Measurements from ENCODE around the gene BRK1.
A peak's percentile ranks its signal among the peaks of the same experiment; 100 is the strongest.
"Not testable (repeated sequence)": the region's sequence is repeated elsewhere in the genome, so short reads cannot be mapped to it uniquely, and the experiment has no call there.

BRK1 gene

GRCh38 chr3:10157031-10157430 lies 41.6 kb downstream of the BRK1 start:
- in situ Hi-C loops (cut with MboI; ENCODE audit: low sequenced_read_pairs, unreplicated experiment), result no loop called here
- DNase-seq (ENCODE audit: low spot score), result no peak
- no peak for TF ChIP-seq CTCF (IDR thresholded peaks at IDR 0.05; ENCODE audit: borderline replicate concordance, control extremely low read depth, extremely low read depth, insufficient read depth, missing control alignments)

GRCh38 chr3:10158555-10158954 lies 43.1 kb downstream of the BRK1 start:
- DNase-seq (ENCODE audit: low spot score); in situ Hi-C loops (cut with MboI; ENCODE audit: low sequenced_read_pairs, unreplicated experiment): not testable (repeated sequence)

GRCh38 chr3:10160346-10160745 lies 44.9 kb downstream of the BRK1 start:
- no peak for DNase-seq (ENCODE audit: low spot score)
- in situ Hi-C loops (cut with MboI; ENCODE audit: low sequenced_read_pairs, unreplicated experiment), result no loop called here
- no peak for TF ChIP-seq CTCF (IDR thresholded peaks at IDR 0.05; ENCODE audit: borderline replicate concordance, control extremely low read depth, extremely low read depth, insufficient read depth, missing control alignments)

- no peak for TF ChIP-seq CTCF (IDR thresholded peaks at IDR 0.05; ENCODE audit: borderline replicate concordance, control extremely low read depth, extremely low read depth, insufficient read depth, missing control alignments)
- no peak for DNase-seq (ENCODE audit: low spot score)
- in situ Hi-C loops (cut with MboI; ENCODE audit: low sequenced_read_pairs, unreplicated experiment), result no loop called here
These were observed 45.5 kb downstream of the BRK1 start for GRCh38 chr3:10160925-10161324.

- no peak for TF ChIP-seq CTCF (IDR thresholded peaks at IDR 0.05; ENCODE audit: borderline replicate concordance, control extremely low read depth, extremely low read depth, insufficient read depth, missing control alignments)
- in situ Hi-C loops (cut with MboI; ENCODE audit: low sequenced_read_pairs, unreplicated experiment), result no loop called here
- no peak for DNase-seq (ENCODE audit: low spot score)
These were observed 46.7 kb downstream of the BRK1 start for GRCh38 chr3:10162185-10162584.

GRCh38 chr3:10164201-10164545 lies 48.7 kb downstream of the BRK1 start:
- in situ Hi-C loops (cut with MboI; ENCODE audit: low sequenced_read_pairs, unreplicated experiment), result not testable (repeated sequence)

GRCh38 chr3:10164546-10165393 lies 49.3 kb downstream of the BRK1 start, which contains the start of gene IRAK2:
TSS of gene IRAK2 (plus strand) at chr3:10164919. CDS start at chr3:10164955, 36 bp downstream.
- DNase-seq (ENCODE audit: low spot score), result peak; percentile 90
- in situ Hi-C loops (cut with MboI; ENCODE audit: low sequenced_read_pairs, unreplicated experiment), result no loop called here

More at GRCh38 chr3:10164201-10164545, 48.7 kb downstream of the BRK1 start:
- DNase-seq (ENCODE audit: low spot score), result not testable (repeated sequence)

More at GRCh38 chr3:10164546-10165393, 49.3 kb downstream of the BRK1 start, which contains the start of gene IRAK2:
- peak; percentile 81 for TF ChIP-seq CTCF (IDR thresholded peaks at IDR 0.05; ENCODE audit: borderline replicate concordance, control extremely low read depth, extremely low read depth, insufficient read depth, missing control alignments)

All from GM13976 (cell line).